Activated naive CD8-positive, alpha-beta T cell treated with anti-CD3 and anti-CD28 coated beads, Interleukin-2, amount 50 U/mL, for 16 hours (primary cell): ENCODE data around the gene CBX3.
"Not testable (repeated sequence)": the region's sequence is repeated elsewhere in the genome, so short reads cannot be mapped to it uniquely, and the experiment has no call there.

Experiments
- DNase-seq: peaks from one replicate; pipeline ENCODE4 v3.0.0-alpha.2; 2020; ENCODE audit warnings: low read depth, low spot score

CBX3 gene

GRCh38 chr7:26202019-26202990 lies 760 bp downstream of the CBX3 start:
- DNase-seq, result peak; percentile 49

GRCh38 chr7:26203016-26203415 lies 1.5 kb downstream of the CBX3 start:
- no peak for DNase-seq

- no peak for DNase-seq
Observed at GRCh38 chr7:26208040-26208439, 6.5 kb downstream of the CBX3 start.

GRCh38 chr7:26212921-26213718 lies 11.6 kb downstream of the CBX3 start:
- DNase-seq, result no peak

- no peak for DNase-seq
Observed at GRCh38 chr7:26213807-26214515, 12.4 kb downstream of the CBX3 start.

GRCh38 chr7:26216049-26216448 lies 14.5 kb downstream of the CBX3 start:
- DNase-seq, result no peak

- no peak for DNase-seq
Observed at GRCh38 chr7:26224359-26224758, 22.8 kb downstream of the CBX3 start.

- DNase-seq, result no peak
Observed at GRCh38 chr7:26227987-26228386, 26.4 kb downstream of the CBX3 start.

- no peak for DNase-seq
Observed at GRCh38 chr7:26233902-26234511, 32.5 kb downstream of the CBX3 start.

- DNase-seq, result no peak
Observed at GRCh38 chr7:26237035-26237807, 35.7 kb downstream of the CBX3 start.

- no peak for DNase-seq
Observed at GRCh38 chr7:26238032-26238431, 36.5 kb downstream of the CBX3 start.

- DNase-seq, result no peak
Observed at GRCh38 chr7:26245150-26245549, 43.6 kb downstream of the CBX3 start.

GRCh38 chr7:26250239-26250638 lies 48.7 kb downstream of the CBX3 start:
- no peak for DNase-seq

- DNase-seq, result not testable (repeated sequence)
Observed at GRCh38 chr7:26261866-26262265, 60.3 kb downstream of the CBX3 start.
